ENCODE data around the gene VPS50.

GRCh38 chr7:93310346-93310745 is 78.2 kb downstream of the VPS50 start:
- no peak for TF ChIP-seq CTCF (IDR thresholded peaks at IDR 0.05)
- TF ChIP-seq POLR2AphosphoS5 (IDR thresholded peaks at IDR 0.05) = no peak
- no peak for TF ChIP-seq POLR2A (IDR thresholded peaks at IDR 0.05)
